Endothelial cell of umbilical vein (primary cell): Measurements from ENCODE around the gene CEP20. TPM values are rescaled to one million over a fixed set of nuclear protein-coding genes. Genes with fewer than 3 reads are reported as not detected.

Experiments used
- BruUV-seq: library from RNA; stranded (reverse); fragments of 400-500 nt; replicated peaks from 2 replicates; lab custom pipeline; 2021; lab: Mats Ljungman, UMichigan
- CTCF ChIA-PET: fragments of 300-600, 350-600 bp; sonication (Branson Sonifier 250); formaldehyde crosslinking; loops from one replicate; lab custom pipeline; 2021; ENCODE audit warnings: antibody characterized with exemption, inconsistent platforms; lab: Charles Lee
- POLR2A ChIA-PET: fragments of 300-600, 350-600 bp; sonication (Branson Sonifier 250); formaldehyde crosslinking; loops from one replicate; lab custom pipeline; 2021; ENCODE audit warnings: antibody characterized with exemption, inconsistent platforms; lab: Charles Lee
- DNase-seq: peaks from one replicate; pipeline ENCODE4 v3.0.0-alpha.2; 2011; ENCODE audit warnings: low read depth, low spot score
- FAIRE-seq: peaks from 2 replicates; lab custom pipeline; 2011; peaks lifted over from hg19 to GRCh38; lab: Jason Lieb, UNC
- H2AFZ ChIP-seq: 2 replicates; pipeline ENCODE4 v1.6.0; 2012; ENCODE audit warnings: low read depth, low read length, control low read depth, inconsistent platforms
- H3K27ac ChIP-seq: 2 replicates; pipeline ENCODE4 v1.5.1; 2011; ENCODE audit warnings: low read depth, mild to moderate bottlenecking, control low read depth, low read length, moderate library complexity; ENCODE audit not compliant: insufficient read depth
- H3K27me3 ChIP-seq, 2 experiments: 2 replicates each; pipeline versions ENCODE4 v1.6.0 to v1.6.1; 2011; ENCODE audit warnings: low read length in 2 of 2, mixed read lengths in 1 of 2; ENCODE audit not compliant: control insufficient read depth in 2 of 2, insufficient read depth in 2 of 2
- H3K36me3 ChIP-seq, 2 experiments: 2 replicates in 1 of 2; 3 replicates in 1 of 2; pipeline ENCODE4 v1.5.1; 2011; ENCODE audit warnings: low read length in 2 of 2, mild to moderate bottlenecking in 1 of 2, moderate library complexity in 1 of 2; ENCODE audit not compliant: control insufficient read depth in 2 of 2, insufficient read depth in 2 of 2; ENCODE audit errors: extremely low read depth in 1 of 2
- H3K4me1 ChIP-seq: 3 replicates; pipeline ENCODE4 v1.5.1; 2011; ENCODE audit warnings: mild to moderate bottlenecking, low read length; ENCODE audit not compliant: control insufficient read depth, insufficient read depth; ENCODE audit errors: extremely low read depth
- H3K4me2 ChIP-seq: 2 replicates; pipeline ENCODE4 v1.6.1; 2011; ENCODE audit warnings: low read length, control low read depth, mixed read lengths; ENCODE audit not compliant: insufficient read depth
- H3K4me3 ChIP-seq, 3 experiments: fragments of 200-600 bp in 1 of 3; sonication (generic), shearing (Covaris generic) in 1 of 3; replicated peaks in 1 of 3; 2 replicates each; pipeline ENCODE4 v1.5.1; 2011 to 2016; ENCODE audit warnings: control low read depth in 3 of 3, low read length in 3 of 3, mild to moderate bottlenecking in 2 of 3, inconsistent platforms in 1 of 3, low read depth in 1 of 3, moderate library complexity in 1 of 3; ENCODE audit not compliant: insufficient read depth in 1 of 3
- H3K79me2 ChIP-seq: 2 replicates; pipeline ENCODE4 v1.6.0; 2012; ENCODE audit warnings: low read length, inconsistent platforms; ENCODE audit not compliant: control insufficient read depth, insufficient read depth
- H3K9ac ChIP-seq: replicated peaks from 2 replicates; pipeline ENCODE3; 2011; ENCODE audit warnings: low read length, control low read depth; ENCODE audit not compliant: insufficient read depth; ENCODE audit errors: extremely low read depth
- H3K9me1 ChIP-seq: replicated peaks from 3 replicates; pipeline ENCODE4 v1.6.0; 2011; ENCODE audit warnings: mild to moderate bottlenecking, low read length; ENCODE audit not compliant: control insufficient read depth, insufficient read depth; ENCODE audit errors: extremely low read depth
- H3K9me3 ChIP-seq: replicated peaks from 2 replicates; pipeline ENCODE4 v1.5.1; 2012; ENCODE audit warnings: low read length, inconsistent platforms; ENCODE audit not compliant: control insufficient read depth, insufficient read depth
- H4K20me1 ChIP-seq: replicated peaks from 2 replicates; pipeline ENCODE3; 2011; ENCODE audit warnings: mild to moderate bottlenecking, low read length; ENCODE audit not compliant: control insufficient read depth, insufficient read depth; ENCODE audit errors: extremely low read depth
- CTCF ChIP-seq, 2 donors: IDR thresholded peaks; 1 replicate in 1 of 2; 2 replicates in 1 of 2; pipeline ENCODE4 v1.5.1; 2011; ENCODE audit warnings: low read length in 2 of 2, mild to moderate bottlenecking in 2 of 2, moderate library complexity in 2 of 2, control low read depth in 1 of 2, inconsistent platforms in 1 of 2, low read depth in 1 of 2; ENCODE audit not compliant: insufficient read depth in 1 of 2; ENCODE audit errors: extremely low read depth in 1 of 2
- EZH2 ChIP-seq: IDR thresholded peaks from 2 replicates; pipeline ENCODE4 v1.6.1; 2012; ENCODE audit warnings: borderline replicate concordance, low read depth, mild to moderate bottlenecking, moderate library complexity, low read length, inconsistent platforms; ENCODE audit not compliant: severe bottlenecking
- FOS ChIP-seq: IDR thresholded peaks from 2 replicates; pipeline ENCODE4 v1.6.1; 2011; ENCODE audit warnings: mild to moderate bottlenecking, low read length, moderate library complexity, borderline replicate concordance; ENCODE audit not compliant: insufficient read depth
- GATA2 ChIP-seq: IDR thresholded peaks from 2 replicates; pipeline ENCODE4 v1.7.0; 2011; ENCODE audit warnings: low read depth, mild to moderate bottlenecking, moderate library complexity, mixed read lengths, low read length; ENCODE audit not compliant: insufficient read length, insufficient read depth
- JUN ChIP-seq: IDR thresholded peaks from 2 replicates; pipeline ENCODE4 v1.6.1; 2011; ENCODE audit warnings: borderline replicate concordance, low read depth; ENCODE audit not compliant: insufficient read length, insufficient read depth
- MAX ChIP-seq: IDR thresholded peaks from 2 replicates; pipeline ENCODE4 v1.6.1; 2011; ENCODE audit not compliant: insufficient read depth, insufficient read length
- MYC ChIP-seq: IDR thresholded peaks from one replicate; pipeline ENCODE4 v1.6.1; 2011; ENCODE audit warnings: mild to moderate bottlenecking, low read depth, low read length
- POLR2A ChIP-seq: IDR thresholded peaks from 2 replicates; pipeline ENCODE4 v1.6.1; 2012; ENCODE audit warnings: low read depth, mild to moderate bottlenecking, control low read depth, low read length
- POLR2AphosphoS5 ChIP-seq: IDR thresholded peaks from 2 replicates; pipeline ENCODE4 v1.6.1; 2012; ENCODE audit warnings: low read depth, mild to moderate bottlenecking, control low read depth, low read length, moderate library complexity; ENCODE audit not compliant: insufficient read depth
- dilution Hi-C: fragments of 300-500 bp; cut with MboI; formaldehyde crosslinking; loops from one replicate; pipeline ENCODE4 v1.15.0; 2019; ENCODE audit warnings: low sequenced_read_pairs; ENCODE audit not compliant: extremely low pct_ligation_motif_present
- intact Hi-C: fragments of 100-400 bp; cut with micrococcal nuclease; formaldehyde crosslinking; loops from one replicate; pipeline ENCODE4 v1.10.0; 2022
- polyA plus RNA-seq, 4 experiments: library from polyadenylated mRNA; depleted of rRNA in 3 of 4; stranded (reverse) in 3 of 4; unstranded in 1 of 4; fragments of >200 nt; gene quantifications; 2 replicates each; pipeline versions ENCODE4 v1.2.1 to v1.2.3, GENCODE V29; 2011 to 2012; ENCODE audit warnings: missing spikeins in 1 of 4
- total RNA-seq: library from RNA; stranded (reverse); gene quantifications from 2 replicates; pipeline ENCODE4 v1.2.3, GENCODE V29; 2021

CEP20 gene
- total and polyA plus RNA-seq, 2 donors (not counting 3 experiments of a cell fraction or from before 2014, with no cell fraction given), result 9.5 to 28.0 TPM

GRCh38 chr16:15881794-15882379 lies 6.5 kb downstream of the CEP20 start:
- ChIA-PET POLR2A (no interaction called here), CTCF (no interaction called here)
- Histone ChIP-seq H3K79me2 (peaks cover 21% of the 10 kb centered on the region), H4K20me1 (no peaks in the 10 kb centered on the region), H3K4me1 (peaks cover 7% of the 10 kb centered on the region), H3K9ac (no peak overlapping the region), H3K9me1 (no peaks in the 10 kb centered on the region), H2AFZ (no peak overlapping the region), H3K27ac (no peak overlapping the region), H3K4me2 (no peak overlapping the region), H3K9me3 (no peaks in the 10 kb centered on the region), H3K27me3 (no peaks in the 10 kb centered on the region), H3K4me3 (no peak overlapping the region), H3K36me3 (peaks cover 0 to 2% of the 10 kb centered on the region in 2 experiments)
- no TSS peak for BruUV-seq
- DNase-seq, result no peak
- TF ChIP-seq MAX (no peak), MYC (no peak), POLR2AphosphoS5 (no peak), FOS (no peak), EZH2 (no peak), POLR2A (no peak), CTCF (IDR thresholded peaks at IDR 0.05; ENCODE audit: extremely low read depth in 1 of 2, insufficient read depth in 1 of 2, low read depth in 1 of 2, low read length in 2 of 2) (no peak), JUN (no peak), GATA2 (no peak)
- intact Hi-C loops (no loop called here), dilution Hi-C loops (no loop called here)
- no peak for FAIRE-seq
